Left kidney (tissue), 2 donors: Measurements from ENCODE around the gene CBFA2T3. TPM values are rescaled to one million over a fixed set of nuclear protein-coding genes. Genes with fewer than 3 reads are reported as not detected.
A peak's percentile ranks its signal among the peaks of the same experiment; 100 is the strongest.

Source experiments
- DNase-seq: peaks from one replicate; pipeline ENCODE4 v3.0.0-alpha.2; 2013
- polyA plus RNA-seq: library from polyadenylated mRNA; unstranded; fragments of 120-200 nt; gene quantifications from one replicate; pipeline ENCODE4 v1.2.1, GENCODE V29; 2013; ENCODE audit not compliant: insufficient read length

Gene CBFA2T3
- polyA plus RNA-seq, 1 donor, result 2.1 TPM

- no peak for DNase-seq
Measured at GRCh38 chr16:88995746-88996535, 18.9 kb upstream of the CBFA2T3 start.

GRCh38 chr16:88995194-88995593 lies 18.2 kb upstream of the CBFA2T3 start:
- DNase-seq, result no peak

- no peak for DNase-seq
Measured at GRCh38 chr16:88994695-88995094, 17.7 kb upstream of the CBFA2T3 start.

DNA sequence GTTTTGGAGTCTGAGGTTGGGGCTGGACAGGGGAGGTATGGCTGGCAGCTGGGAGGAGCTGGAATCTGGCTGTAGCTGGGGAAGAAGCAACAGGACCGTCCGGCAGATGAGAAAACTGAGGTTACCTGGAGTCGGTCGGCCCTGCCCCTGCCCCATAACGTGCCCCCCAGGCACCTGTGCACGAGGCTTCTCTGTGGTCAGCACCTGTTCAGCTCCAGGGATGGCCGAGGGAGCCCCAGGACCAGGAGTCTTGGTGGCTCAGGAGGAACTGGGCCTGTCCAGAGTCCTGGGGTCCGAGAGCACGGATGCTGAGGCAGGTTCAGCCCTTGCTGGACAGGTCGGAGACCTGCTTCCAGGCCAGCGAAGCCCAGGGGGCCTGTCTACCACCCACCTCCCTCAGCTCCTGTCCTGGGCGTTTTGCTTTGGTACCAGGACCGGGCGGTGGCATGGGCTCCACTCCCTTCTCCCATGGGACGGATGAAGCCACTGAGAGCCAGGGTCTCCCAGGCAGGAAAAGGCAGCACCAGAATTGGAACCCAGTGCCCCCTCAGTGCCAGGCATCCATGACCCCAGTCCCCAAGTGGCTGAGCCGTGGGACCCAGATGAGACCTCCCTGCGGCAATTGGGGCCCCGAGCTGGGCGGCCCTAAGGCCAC lies 17.1 kb upstream of the CBFA2T3 start:
- DNase-seq, result no peak

DNA sequence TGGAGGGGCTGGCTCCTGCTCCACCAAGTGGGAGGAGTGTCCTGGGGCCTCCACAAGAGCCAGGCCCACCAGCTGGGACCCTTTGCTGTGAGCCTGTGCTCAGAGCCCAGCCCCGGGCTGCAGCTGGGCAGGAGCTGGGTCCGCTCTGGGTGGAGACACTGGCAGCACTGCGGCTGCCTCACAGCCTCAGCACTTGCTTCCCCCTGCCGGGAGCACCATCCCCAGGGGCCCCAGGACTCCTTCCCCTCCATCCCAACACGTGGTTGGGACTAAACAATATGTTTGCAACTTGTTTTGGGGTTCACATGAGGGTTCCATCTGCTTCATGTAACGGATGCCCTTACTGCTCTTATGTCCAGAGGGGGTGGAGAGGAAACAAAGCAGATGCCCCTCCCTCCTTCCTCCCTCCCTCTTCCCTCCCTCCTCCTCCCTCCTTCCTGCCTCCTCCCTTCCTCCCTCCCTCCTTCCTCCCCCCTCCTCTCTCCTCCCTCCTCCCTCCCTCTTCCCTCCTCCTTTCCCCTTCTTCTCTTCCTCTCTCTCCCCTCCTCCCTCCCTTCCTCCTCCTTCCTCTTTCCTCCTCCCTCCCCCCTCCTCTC lies 16.3 kb upstream of the CBFA2T3 start:
- peak; percentile 35 for DNase-seq

DNA sequence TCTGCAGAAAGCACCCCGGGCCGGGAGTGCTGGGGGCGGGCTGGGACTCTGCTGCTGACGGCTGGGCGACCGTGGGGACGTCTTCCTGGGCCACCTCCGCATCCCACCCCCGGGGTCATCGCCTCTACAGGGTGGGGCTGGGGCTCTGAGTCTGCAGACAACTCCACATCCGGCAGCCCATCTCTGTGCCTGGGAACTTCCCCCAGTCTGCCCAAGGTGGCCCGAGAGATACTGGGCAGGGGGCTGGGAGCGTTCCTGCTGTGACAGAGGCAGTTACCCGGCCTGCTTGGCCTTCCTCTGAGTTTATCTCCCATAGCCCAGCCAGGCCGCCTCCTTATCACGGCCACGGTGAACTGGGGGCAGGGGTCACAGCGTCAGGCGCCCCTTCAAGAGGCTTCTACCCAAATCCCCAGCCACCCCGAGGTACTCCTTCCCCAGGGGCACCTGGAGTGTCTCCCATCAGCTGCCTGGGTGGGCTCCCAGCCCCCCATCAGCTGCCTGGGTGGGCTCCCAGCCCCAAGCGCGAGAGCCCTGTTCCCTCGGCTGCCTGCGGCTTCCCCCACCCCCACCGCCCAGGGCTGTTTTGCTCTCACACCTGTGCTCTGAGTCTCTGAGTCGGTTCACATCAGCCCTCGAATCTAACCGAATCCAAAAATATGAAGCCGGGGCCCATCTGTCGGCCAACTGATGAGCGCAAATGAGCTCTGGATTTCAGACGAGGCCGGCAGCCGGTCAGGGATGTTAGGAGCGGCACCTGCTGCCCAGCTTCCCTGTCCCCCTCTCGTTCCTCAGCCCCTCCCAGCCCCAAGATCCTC lies 15.6 kb upstream of the CBFA2T3 start:
- no peak for DNase-seq

DNA sequence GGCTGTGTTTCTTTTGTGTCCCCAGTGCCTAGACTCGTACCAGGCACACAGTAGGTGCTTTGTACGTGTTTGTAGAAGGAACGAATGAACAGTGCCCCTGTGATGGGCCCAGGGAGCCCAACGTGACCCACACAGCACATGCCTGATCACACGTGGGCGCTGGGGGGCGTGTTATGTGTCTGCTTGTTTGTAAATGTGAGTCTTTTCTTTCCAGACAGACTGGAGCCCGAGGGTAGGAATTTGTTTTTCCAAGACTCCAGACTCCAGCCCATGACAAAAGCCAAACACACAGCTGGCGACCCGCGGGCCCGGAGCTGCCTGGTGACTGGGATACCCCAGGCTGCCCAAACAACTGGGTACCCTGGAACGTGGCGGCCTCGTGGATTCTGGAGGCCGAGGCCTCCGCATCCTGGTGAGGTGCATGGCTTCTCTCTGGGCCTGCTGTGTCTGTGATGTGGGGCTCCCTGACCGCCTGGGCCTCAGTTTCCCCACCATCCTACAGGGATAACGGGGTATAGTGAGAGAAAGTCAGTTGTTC lies 14.9 kb upstream of the CBFA2T3 start:
- no peak for DNase-seq

DNA sequence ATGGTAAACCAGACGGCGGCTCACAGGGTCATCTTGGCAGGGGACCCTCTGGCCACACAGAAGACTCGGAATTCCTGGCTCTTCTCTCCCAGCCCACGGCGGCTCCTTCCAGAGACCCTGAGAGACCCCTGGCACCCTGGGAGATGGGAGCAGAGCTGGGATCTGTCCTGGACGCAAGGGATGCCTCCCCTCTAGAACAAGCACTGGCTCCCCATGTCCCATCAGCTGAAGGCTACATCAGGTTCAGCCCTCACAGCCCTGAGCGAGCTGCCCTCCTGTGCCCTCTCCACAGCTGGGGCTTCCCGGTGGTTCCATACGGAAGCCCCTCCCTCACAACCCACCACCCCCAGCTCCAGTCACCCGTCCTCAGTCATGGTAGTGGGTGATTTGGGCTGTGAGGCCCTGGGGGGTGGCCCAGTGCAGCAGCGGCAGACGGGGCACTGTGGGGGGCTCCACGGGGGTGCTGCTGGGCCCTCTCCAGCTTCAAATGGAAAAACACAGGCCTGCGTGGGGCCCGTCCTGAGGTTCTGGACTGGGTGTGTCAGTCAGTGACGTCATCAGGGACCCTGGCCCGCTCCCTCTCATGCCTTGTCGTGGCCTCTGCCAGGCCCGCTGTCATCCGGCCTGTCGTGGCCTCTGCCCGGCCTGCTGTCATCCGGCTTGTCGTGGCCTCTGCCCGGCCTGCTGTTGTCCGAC lies 13.0 kb upstream of the CBFA2T3 start:
- DNase-seq, result no peak

DNA sequence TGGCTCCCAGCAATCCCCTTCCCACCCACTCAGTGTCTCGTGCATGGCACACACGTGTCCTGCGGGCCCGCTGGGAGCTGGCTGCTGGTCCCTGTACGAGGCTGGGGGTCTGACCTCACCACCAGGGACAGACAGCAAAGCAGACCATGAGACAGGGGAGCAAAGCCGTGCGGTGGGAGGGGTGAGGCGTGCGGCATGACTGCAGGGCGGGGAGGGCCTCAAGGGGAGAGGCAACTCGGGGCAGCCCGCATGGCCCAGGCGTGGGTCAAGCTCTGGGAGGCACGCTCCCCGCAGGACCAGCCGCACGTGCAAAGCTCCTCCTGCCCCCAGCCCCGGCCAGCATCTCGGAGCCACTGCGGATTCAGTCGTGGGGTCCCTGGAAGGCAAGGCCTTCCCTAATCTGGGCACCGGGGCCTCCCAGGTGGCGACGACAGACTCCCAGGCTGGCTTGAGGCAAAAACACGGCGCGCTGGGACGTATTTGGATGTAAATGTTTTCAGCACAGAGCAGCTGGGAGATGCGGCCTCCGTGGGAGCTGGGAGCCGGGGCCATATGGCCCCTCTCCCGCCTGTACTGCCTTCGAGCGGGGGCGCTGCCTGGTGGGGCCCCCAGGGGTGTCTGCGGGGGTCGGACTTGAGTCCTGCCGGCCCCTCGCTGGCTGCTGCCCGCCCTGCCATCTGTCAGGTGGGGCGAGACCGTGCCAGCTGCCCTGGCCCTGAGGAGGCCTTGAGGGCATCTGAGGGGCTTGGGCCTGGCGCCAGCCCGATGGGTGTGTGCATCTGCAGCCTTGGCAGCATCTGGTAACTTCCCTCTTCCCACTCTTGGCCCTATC lies 12.2 kb upstream of the CBFA2T3 start:
- no peak for DNase-seq

DNA sequence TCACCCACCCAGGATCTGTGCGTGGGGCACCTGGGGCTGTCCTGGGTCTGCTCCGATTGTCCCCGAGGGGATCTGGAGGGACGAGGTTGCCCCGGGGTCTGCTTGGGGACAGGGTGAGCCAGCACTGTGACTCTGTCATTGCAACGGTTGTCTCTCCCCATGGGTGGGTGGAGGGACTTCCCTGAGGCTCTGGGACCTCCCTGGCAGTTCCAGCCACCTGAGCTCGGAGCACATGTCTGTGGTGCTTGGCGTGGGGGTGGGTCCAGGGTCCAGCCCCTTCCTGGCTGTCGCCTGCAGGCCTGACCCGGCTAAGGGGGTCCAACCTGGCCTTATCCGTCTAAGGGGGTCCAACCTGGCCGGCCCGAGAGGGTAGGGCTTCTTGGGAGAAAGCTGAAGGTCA lies 8.5 kb upstream of the CBFA2T3 start:
- no peak for DNase-seq

GRCh38 chr16:88983771-88984687 lies 7.0 kb upstream of the CBFA2T3 start:
- DNase-seq, result no peak

GRCh38 chr16:88983165-88983564 lies 6.2 kb upstream of the CBFA2T3 start:
- DNase-seq, result no peak

DNA sequence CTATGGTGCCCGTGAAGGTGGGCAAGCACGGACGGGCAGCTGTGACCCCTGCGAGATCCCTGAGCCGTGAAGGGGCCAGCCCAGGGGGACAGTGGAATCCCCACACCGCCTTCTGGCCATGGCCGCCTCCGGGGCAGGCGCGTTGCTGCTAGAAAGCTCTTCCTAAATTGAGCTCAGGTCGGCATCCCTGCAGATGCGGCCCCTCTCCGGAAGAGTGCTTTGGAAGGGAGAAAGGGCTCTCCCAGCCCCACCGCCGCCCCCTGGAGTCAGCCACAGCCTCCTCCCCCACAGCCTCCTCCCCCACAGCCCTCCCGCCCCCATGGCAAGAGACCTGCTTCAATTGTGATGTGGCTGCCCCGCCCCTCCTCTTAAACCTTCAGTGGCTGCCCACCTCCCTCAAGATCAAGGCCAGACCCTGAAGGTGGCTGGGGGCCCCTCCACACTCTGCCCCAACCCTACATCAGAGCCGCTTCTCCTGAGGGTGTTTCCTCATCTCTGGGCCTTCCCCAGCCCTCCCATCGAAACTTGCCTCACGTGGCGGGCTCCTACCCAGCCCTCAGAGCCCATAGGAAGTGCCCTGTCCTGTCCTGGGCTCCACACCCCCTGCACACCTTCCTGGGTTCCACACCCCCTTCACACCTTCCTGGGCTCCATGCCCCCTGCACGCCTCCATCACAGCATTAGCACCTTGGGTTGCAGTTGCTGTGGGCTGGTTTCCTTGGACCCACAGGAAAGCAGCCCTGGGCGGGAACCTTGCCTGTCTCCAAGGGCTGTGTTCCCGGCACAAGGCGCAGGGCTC lies 5.5 kb upstream of the CBFA2T3 start:
- DNase-seq, result peak; percentile 20

DNA sequence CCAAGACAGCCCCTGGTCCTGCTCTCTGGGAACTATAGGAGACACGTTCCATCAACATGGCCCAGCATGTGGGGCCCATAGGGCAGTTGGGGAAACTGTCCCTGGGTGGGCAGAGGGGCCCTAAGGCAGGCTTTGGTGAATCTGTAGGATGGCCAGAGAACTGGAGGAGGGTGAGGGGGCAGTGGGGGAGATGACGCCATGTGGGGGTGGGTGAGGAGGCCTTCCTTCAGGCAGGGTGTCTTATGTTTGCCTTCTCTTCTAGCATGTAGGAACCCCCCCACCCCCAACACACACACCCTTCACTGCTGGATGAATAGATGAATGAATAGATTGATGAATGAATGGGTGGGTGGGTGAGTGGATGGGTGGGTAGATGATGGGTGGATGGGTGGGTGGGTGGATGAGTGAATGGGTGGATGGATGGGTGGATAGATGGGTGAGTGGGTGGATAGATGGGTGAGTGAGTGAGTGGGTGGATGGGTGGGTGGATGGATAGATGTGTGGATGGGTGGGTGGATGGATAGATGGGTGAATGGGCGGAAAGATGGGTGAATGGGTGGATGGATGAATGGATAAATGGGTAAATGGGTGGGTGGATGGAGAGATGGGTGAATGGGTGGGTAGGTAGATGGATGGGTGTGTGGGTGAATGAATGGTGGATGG lies 2.5 kb upstream of the CBFA2T3 start:
- DNase-seq, result no peak

GRCh38 chr16:88978608-88979346 lies 1.8 kb upstream of the CBFA2T3 start:
- DNase-seq, result no peak

GRCh38 chr16:88977812-88978607 lies 1.0 kb upstream of the CBFA2T3 start:
- no peak for DNase-seq
